Keratinocyte (primary cell): ENCODE results near the gene SH3GL3.

ENCODE experiments used
- CTCF ChIP-seq, 3 experiments: IDR thresholded peaks in 1 of 3; conservative IDR thresholded peaks in 1 of 3; optimal IDR thresholded peaks in 1 of 3; 2 replicates in 2 of 3; 3 replicates in 1 of 3; pipeline versions ENCODE3 to v1.5.1; 2011; ENCODE audit warnings: low read length in 3 of 3, mild to moderate bottlenecking in 3 of 3, moderate library complexity in 2 of 3, control low read depth in 1 of 3, inconsistent platforms in 1 of 3; ENCODE audit not compliant: insufficient read depth in 2 of 3; ENCODE audit errors: extremely low read depth in 1 of 3
- EZH2 ChIP-seq: IDR thresholded peaks from one replicate; pipeline ENCODE4 v1.6.1; 2012; ENCODE audit warnings: inconsistent platforms, mild to moderate bottlenecking, low read length, moderate library complexity

GRCh38 chr15:83567318-83567717 lies 120.2 kb downstream of the SH3GL3 start:
- TF ChIP-seq CTCF (optimal IDR thresholded peaks at IDR 0.05 in 1 of 3, IDR thresholded peaks at IDR 0.05 in 1 of 3, conservative IDR thresholded peaks at IDR 0.05 in 1 of 3; ENCODE audit: extremely low read depth in 1 of 3, insufficient read depth in 2 of 3, low read length in 3 of 3) (no peak), EZH2 (no peak)
